Stimulated activated CD4-positive, alpha-beta T cell treated with anti-CD3 and anti-CD28 coated beads, Interleukin-1b, Interleukin-23, amount 100 ng/mL, for 4 hours (primary cell): ENCODE results near the gene SLC25A48.

Experiments used
- DNase-seq, 2 donors: peaks; one replicate each; pipeline ENCODE4 v3.0.0-alpha.2; 2020; ENCODE audit warnings: low read depth in 2 of 2

The SLC25A48 gene

DNA sequence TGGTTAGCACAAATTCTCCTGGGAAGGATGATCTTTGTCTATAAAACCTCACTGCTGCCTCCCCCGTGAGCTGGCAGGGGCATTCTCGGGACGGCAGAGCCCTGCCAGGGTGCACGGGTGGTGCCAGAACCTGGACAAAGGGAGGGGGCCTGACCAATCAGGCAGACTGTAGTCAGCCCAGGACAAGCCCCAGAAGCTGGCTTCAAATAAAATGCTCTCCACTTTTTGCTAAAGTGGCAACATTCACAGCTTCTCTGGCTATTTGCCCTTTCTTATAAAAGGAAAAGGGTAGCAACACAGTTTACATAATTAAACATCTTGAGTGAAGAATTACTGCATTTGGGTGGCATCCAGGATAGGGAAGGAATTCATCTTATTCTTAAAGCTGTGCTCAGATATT is 46.8 kb downstream of the SLC25A48 start:
- DNase-seq: no peak

DNA sequence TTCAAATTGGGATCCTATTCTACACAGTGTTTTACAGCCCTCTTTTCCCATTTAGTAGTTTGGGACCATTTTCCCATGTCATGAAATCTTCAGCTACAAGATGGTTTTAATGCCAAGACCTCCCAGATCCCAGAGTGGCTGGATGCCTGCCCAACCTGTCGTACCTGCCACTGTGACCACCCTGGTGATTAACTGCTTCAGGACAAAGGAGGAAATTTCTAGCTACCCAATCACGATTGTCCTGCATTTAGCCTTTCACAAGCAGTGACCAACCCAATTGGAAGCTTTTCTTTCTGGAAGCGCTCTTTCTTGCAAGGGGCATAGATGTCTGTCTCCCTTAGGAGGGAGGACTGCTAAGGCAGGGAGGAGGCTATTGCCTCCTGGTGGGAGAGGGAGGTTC is 47.4 kb downstream of the SLC25A48 start:
- no peak for DNase-seq

DNA sequence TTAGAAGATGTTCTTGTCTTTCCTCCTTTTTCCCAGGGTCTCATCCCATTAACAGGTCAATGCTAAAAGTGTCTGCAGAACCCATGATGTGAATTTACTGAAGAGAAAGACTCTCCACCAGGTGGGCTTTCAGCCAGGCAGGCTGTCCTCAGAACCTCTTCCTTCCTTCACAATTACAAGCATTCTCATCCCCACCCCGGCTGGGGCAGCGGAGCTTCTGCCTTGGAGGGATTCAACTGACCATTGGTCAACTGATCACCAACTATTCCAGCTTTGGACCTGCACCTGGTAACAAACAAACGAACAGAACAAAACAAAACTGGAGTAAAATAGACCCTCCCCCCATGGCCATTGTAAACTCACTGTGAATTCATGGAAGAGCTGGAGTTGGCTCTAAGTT is 48.6 kb downstream of the SLC25A48 start:
- no peak for DNase-seq

DNA sequence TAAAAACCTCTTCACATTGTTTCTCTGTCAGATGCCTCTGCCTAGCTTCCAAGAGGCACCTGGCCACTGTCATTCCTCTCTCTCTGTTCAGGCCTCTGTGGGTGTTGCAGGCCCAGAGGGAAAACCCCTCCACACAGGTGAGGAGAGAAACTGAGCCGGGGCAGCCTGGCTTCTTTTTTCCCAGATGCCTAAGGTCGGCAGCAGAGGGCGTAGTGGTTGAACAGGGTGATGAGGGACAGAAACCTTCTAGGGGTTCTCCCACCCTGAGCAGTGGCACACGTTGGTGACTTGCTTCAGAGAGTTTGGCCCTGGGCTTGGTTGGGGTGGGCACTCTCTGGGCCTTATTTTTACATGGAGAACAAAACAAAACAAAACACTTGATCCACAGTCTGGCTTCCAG is 49.0 kb downstream of the SLC25A48 start:
- no peak for DNase-seq

DNA sequence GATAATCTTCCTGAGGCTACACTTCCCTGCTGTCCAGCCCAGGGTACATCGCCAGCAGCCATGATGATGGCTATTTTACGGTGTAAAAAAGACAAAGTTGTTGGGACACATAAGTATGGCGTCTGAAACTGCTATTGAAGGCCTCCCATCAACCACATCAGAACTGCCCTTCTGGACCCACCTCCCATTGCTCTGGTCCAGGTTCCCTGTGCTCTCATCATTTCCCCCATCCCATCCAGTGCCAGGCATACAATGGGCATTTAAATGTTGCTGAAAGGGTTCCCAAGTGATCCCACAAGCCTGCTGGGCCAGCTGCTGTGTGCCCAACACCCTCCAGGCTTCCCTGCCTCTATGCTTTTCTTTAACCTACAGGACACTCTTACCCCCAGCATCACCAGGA is 50.6 kb downstream of the SLC25A48 start:
- DNase-seq: no peak

- no peak for DNase-seq
Observed at GRCh38 chr5:135886136-135886535, 51.7 kb downstream of the SLC25A48 start.

DNA sequence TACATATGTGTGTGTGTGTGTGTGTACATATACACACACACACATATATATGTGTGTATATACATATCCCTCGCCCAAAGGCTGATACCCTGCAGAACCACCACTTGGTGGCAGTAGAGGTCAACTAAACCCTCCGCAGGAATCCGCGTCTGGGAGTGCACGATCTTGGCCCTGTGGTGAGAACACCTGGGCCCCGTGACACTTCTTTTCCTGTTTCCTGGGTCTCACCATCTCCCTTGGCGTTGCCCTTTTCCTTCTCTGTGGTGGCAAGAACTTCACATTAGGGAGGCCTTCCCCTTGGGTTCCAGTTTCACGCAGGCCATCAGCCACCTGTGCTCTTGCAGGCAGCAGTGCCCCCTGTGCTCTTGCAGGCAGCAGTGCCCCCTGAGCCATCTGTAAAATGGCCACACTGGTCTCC is 53.0 kb downstream of the SLC25A48 start:
- DNase-seq: peak; percentile 26 to 45

DNA sequence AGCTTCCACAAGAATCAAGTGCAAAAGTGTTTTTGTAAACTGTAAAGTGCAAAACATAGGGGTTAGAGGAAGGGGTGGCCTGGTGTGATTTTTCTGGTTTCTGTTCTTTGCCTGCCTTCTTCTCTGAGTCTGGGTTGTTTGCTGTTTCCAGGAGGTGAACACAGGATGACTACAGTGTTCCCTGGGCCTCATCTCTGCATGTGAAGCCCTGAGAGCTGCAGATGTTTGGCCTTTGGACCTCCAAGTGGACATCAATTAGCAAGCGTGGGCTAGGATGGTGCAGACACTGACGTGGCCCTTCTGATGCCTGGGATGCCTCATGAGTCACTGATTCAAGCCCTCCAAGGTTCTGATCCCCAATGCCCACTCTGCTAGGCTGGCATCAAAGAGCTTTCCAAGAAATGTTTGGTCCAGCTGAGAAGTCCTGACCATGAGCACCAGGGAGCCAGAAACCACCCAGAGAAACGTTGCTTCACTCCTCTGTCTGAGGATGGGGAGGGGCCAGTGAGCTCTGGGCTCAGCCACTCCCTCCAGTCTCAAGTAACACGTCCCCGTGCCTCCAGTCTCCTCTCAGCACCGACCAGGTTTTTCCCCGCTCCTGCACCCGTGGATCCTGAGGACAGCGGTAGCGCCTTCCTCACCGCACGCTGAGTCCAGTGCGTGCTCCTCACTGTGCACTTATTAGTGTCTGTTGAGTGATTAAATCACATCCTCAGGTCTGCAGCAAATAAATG is 53.6 kb downstream of the SLC25A48 start:
- no peak for DNase-seq

DNA sequence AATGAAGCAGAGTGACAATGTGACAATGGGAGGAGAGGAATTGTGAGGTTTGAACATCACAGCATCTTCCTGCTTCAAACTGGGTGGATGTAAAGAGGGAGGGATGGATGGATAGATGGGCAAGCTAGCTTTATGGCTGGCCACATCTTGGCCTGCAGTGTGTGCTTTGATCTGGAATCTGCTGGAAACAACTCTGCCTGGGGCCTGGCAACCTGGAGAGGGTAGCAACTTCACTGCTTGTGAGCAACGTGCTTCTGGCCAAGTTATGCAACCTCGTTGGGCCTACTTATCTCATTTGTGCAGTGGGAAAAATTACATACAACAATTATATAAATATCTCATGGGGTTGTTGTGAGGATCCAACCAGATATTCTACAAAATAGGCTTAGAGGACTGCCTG is 55.8 kb downstream of the SLC25A48 start:
- DNase-seq: no peak

GRCh38 chr5:135890867-135891266 is 56.4 kb downstream of the SLC25A48 start:
- no peak for DNase-seq

DNA sequence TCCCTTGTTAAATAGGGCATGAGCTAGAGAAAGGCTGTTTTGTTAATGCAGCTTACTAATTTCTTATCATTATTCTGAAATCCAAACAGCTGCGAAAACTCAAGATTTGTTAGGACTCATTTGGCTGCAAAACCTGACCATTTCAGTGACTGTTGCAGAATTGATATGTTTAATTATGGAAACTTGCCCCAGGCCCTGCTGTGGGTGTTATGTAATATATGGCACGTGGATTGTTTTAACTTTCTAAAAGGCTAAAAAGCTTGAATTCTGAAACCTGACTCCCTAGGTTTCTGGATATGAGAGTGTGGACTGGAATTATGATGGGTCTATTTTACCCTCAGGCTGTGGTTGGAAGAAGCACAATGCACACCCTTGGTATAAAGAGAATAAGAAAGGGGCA is 56.8 kb downstream of the SLC25A48 start:
- DNase-seq: no peak

GRCh38 chr5:135891791-135892190 is 57.3 kb downstream of the SLC25A48 start:
- DNase-seq: no peak

GRCh38 chr5:135894276-135894675 is 59.8 kb downstream of the SLC25A48 start:
- no peak for DNase-seq

GRCh38 chr5:135894789-135895188 is 60.3 kb downstream of the SLC25A48 start:
- no peak for DNase-seq

DNA sequence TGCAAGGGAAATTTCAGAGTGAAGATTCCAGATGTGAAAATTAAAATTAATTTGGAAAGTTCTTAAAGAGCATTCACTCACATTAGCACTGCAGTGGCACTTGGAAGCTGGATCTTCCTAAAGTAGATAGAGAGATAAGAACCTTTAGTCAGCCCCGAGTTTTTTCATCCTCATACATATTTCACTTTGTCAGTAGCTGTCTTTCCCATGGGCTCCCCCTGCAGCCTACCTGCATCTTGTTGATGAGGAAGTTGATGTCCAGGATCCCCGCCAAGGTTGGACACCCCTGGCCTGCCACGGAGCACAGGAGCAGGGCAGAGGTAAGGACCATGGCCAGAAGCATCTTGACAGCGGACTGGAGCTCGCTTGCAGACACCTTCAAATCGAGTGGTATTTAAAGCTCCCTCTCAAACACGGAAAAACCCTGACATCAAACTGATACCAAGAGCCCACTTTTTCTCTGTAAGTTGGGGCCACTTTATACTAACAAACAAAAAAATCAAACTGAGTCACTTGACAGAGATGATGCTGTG is 61.1 kb downstream of the SLC25A48 start, which contains the start of gene IL9:
IL9 (minus strand) TSS at position 368 of the 533 bp plus-strand sequence; CDS start at position 343, 25 bp downstream.
- DNase-seq: no peak

- DNase-seq: no peak
Observed at GRCh38 chr5:135898651-135899050, 64.2 kb downstream of the SLC25A48 start.

GRCh38 chr5:135900276-135900675 is 65.8 kb downstream of the SLC25A48 start:
- no peak for DNase-seq

DNA sequence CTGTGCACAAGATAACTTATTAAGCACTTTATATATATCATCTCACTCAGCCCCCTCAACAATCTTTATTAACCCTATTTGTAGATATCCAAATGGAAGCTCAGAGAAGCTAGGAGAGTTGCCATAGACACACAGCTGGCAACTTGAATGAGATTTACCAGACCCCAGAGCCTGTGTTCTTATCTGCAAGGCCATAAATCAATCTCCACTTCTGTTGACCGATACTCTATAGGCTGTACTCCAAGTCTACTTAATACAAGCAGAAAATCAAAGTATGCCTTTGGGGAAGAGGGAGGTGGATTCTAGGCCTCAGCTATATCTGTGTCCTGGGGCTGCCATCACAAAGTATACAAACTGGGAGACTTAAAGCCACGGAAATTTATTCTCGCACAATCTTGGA is 67.2 kb downstream of the SLC25A48 start:
- DNase-seq: no peak

DNA sequence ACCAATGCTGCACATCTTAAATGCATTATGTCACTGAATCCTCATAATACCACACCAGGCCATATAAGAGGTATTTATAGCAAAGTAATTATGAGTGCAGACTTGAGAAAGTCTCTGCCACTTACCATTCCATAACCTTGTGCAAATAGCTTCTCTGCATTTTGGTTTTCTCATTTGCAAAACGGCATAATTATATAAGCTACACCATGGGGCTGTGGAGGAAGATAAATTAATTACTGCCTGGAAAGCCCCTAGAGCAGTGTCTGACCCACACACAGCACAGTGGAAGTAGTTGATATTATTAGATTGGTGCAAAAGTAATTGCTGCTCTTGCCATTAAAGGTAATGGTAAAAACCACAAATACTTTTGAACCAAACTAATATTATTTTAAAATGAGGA is 70.7 kb downstream of the SLC25A48 start:
- no peak for DNase-seq

- no peak for DNase-seq
Observed at GRCh38 chr5:135913713-135914626, 79.5 kb downstream of the SLC25A48 start.

DNA sequence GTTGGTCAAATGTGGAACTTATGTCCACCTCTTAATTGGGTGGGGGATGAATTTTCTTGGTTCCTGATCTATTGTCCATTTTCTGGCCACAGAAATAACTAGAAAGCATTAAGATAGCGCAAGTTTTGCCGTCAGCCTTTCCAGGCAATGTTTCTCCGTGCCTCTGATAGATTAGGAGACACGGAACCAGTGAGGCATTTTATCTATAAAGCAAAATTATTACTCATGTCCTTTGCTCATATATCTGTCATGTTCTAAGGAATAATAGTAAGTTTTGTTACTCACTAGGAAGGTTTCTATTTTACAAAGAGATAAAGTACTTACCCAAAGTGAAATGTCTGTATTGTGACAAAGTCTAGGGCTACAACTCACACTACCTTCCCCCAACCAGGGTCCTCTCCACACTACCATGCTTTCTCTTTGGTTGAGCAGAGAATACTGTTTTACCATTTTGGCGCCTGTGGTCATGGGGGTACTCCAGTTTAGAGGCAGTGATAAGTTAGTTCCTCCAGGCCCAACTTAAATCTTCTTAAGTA is 81.1 kb downstream of the SLC25A48 start:
- no peak for DNase-seq

DNA sequence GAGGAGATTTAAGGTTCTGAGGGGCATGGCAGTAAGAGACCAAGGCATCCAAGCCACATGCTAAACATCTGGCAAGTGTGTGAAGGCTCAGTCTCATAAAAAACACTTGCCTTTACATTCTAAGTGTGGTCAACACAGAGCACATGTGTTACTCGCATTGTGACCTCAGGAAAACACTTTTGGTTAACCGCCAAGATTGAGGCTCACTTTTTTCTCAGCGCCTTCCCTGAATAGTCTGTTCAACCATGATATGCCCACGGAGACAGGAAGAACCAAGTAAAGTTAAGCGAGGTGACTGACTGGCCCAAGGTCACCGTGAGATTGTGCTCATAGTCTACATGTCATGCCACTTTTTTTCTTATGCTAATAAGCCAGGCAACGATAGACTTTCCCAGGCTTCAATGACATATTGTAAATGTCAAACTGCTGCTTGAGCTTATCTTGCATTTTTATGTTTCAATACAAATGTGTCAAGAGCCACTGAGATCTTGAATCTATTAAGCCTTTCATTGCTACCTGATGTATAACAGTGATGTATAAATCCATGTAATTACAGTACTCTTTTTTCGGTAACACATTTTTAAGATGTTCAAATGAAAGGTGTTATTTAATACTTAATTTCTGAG is 82.3 kb downstream of the SLC25A48 start:
- no peak for DNase-seq
